Measurements from ENCODE around the gene STK32A. TPM values are rescaled to one million over a fixed set of nuclear protein-coding genes. Genes with fewer than 3 reads are reported as not detected.
A peak's percentile ranks its signal among the peaks of the same experiment; 100 is the strongest.

Gene STK32A
- total RNA-seq, 2 donors from 2014 or later: 9.8 to 21.8 TPM

DNA sequence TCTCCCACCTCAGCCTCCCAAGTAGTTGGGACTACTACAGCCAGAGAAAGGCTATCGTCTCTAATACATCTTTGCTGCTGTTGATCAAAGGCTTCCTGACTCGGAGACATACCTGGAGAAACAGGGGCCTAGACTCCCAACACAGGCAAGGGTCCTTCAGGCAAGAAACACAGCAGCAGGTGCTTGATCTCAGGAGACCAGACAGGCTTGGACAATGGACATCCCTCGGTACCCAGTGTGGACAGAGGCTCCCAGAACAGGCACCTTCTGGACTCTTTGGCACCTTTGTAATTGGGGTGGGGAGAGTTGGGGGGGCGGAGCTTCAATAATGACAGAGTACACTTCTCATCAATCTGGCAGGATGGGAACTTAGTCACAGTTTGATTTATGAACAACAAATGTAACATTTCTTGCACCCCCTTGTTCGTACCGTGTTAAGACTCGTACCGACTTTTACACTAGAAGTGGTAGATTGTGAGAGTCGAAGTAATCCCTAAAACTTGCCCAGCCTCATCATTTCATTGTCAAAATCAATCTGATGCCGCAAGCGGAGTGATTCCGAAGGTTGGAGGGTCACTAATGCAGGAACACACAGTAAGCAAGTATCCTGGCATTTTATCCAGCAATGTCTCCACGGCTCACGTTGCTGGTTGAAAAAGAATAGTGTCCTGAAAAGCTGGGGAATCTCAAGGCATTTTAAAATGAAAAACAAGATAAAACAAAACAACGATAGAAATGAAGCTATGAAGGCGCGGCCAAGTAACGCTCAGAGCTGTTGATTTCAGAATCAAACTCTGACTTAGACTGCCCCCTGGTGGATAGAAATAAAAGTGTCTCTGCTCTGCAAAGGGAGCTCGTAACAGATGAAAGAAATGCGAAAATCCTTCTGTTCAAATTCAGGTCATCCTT lies 46.4 kb upstream of the STK32A start:
- Histone ChIP-seq H3K9me3 (ENCODE audit: control insufficient read depth, low read length) (peaks cover 5% of the 10 kb centered on the region), H3K36me3 (ENCODE audit: control insufficient read depth, insufficient read depth, low read length) (no peaks in the 10 kb centered on the region), H3K27ac (ENCODE audit: low read depth, low read length) (no peak overlapping the region), H3K4me1 (ENCODE audit: control insufficient read depth, insufficient read depth, low read length) (peaks cover 7% of the 10 kb centered on the region), H3K27me3 (ENCODE audit: control insufficient read depth, insufficient read depth, low read length, poor library complexity, severe bottlenecking) (no peaks in the 10 kb centered on the region), H3K4me3 (ENCODE audit: low read length) (no peak overlapping the region), H3K9ac (ENCODE audit: extremely low read depth, low read length, poor library complexity, severe bottlenecking) (no peak overlapping the region)
- no peak overlapping the region for H3K4me3 Mint-ChIP-seq
- TF ChIP-seq, protein P1, sequence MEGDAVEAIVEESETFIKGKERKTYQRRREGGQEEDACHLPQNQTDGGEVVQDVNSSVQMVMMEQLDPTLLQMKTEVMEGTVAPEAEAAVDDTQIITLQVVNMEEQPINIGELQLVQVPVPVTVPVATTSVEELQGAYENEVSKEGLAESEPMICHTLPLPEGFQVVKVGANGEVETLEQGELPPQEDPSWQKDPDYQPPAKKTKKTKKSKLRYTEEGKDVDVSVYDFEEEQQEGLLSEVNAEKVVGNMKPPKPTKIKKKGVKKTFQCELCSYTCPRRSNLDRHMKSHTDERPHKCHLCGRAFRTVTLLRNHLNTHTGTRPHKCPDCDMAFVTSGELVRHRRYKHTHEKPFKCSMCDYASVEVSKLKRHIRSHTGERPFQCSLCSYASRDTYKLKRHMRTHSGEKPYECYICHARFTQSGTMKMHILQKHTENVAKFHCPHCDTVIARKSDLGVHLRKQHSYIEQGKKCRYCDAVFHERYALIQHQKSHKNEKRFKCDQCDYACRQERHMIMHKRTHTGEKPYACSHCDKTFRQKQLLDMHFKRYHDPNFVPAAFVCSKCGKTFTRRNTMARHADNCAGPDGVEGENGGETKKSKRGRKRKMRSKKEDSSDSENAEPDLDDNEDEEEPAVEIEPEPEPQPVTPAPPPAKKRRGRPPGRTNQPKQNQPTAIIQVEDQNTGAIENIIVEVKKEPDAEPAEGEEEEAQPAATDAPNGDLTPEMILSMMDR (conservative IDR thresholded peaks at IDR 0.05): peak; percentile 94
- peak; percentile 64 for DNase-seq
- H3K36me3 Mint-ChIP-seq (ENCODE audit: low read depth): peaks cover 5% of the 10 kb centered on the region
- H3K4me1 Mint-ChIP-seq: peaks cover 27% of the 10 kb centered on the region
- H3K27ac Mint-ChIP-seq: no peak overlapping the region
- no peaks in the 10 kb centered on the region for H3K27me3 Mint-ChIP-seq (ENCODE audit: insufficient read depth)
- WGBS, 2 experiments (ENCODE audit: insufficient coverage in 1 of 2, insufficient read length in 1 of 2): 61 to 63% methylated on average over 16 to 20 of the region's 20 CpGs
- H3K9me3 Mint-ChIP-seq: peaks cover 6% of the 10 kb centered on the region

DNA sequence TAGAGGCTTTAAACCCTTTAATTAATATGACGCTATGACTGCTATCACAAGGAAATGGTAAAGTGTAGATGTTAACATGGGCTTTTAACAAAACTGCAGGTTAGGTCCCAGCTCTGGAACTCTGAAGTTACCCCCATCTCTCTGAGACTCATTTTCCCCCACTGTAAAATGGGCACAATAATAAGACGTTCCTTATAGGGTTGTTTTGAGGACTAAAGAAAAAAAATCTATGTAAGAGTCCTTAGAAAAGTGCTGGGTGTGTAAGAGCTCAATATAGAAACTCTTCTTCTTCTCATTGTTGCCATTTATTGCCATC lies 45.8 kb upstream of the STK32A start:
- H3K27me3 Mint-ChIP-seq (ENCODE audit: insufficient read depth): no peaks in the 10 kb centered on the region
- TF ChIP-seq, protein P1 (conservative IDR thresholded peaks at IDR 0.05): no peak
- H3K4me3 Mint-ChIP-seq: no peak overlapping the region
- peaks cover 3% of the 10 kb centered on the region for H3K36me3 Mint-ChIP-seq (ENCODE audit: low read depth)
- Histone ChIP-seq H3K9ac (ENCODE audit: extremely low read depth, low read length, poor library complexity, severe bottlenecking) (no peak overlapping the region), H3K27me3 (ENCODE audit: control insufficient read depth, insufficient read depth, low read length, poor library complexity, severe bottlenecking) (no peaks in the 10 kb centered on the region), H3K36me3 (ENCODE audit: control insufficient read depth, insufficient read depth, low read length) (no peaks in the 10 kb centered on the region), H3K4me1 (ENCODE audit: control insufficient read depth, insufficient read depth, low read length) (peaks cover 7% of the 10 kb centered on the region), H3K4me3 (ENCODE audit: low read length) (no peak overlapping the region), H3K9me3 (ENCODE audit: control insufficient read depth, low read length) (peaks cover 5% of the 10 kb centered on the region), H3K27ac (ENCODE audit: low read depth, low read length) (no peak overlapping the region)
- peaks cover 5% of the 10 kb centered on the region for H3K9me3 Mint-ChIP-seq
- no peak overlapping the region for H3K27ac Mint-ChIP-seq
- no peak for DNase-seq
- WGBS, 2 experiments (ENCODE audit: insufficient coverage in 1 of 2, insufficient read length in 1 of 2): 10% methylated on average over 2 of the region's 2 CpGs; no CpG with 5 or more reads in 1 of the 2 experiments
- H3K4me1 Mint-ChIP-seq: peaks cover 28% of the 10 kb centered on the region

DNA sequence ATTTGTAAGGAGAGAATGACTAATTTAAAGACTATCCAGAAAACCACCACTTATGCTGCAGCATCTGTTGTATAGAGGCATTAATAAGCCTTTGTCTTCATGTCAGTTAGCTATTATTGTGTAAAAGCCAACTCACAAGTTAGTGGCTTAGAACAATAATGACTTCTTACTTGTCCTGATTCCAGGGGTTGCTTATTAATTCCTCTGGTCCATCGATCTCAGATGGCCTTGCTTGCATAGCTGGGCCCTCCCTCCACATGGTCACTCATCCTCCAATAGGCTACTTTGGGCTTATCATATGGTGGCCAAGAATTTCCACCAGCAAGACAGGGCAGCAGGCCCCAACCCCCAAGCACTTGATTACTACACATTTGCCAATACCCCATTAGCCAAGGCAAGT lies 44.5 kb upstream of the STK32A start:
- TF ChIP-seq, protein P1 (conservative IDR thresholded peaks at IDR 0.05): no peak
- Histone ChIP-seq H3K27me3 (ENCODE audit: control insufficient read depth, insufficient read depth, low read length, poor library complexity, severe bottlenecking) (no peaks in the 10 kb centered on the region), H3K9me3 (ENCODE audit: control insufficient read depth, low read length) (peaks cover 4% of the 10 kb centered on the region), H3K4me1 (ENCODE audit: control insufficient read depth, insufficient read depth, low read length) (peaks cover 7% of the 10 kb centered on the region), H3K4me3 (ENCODE audit: low read length) (no peak overlapping the region), H3K9ac (ENCODE audit: extremely low read depth, low read length, poor library complexity, severe bottlenecking) (no peak overlapping the region), H3K36me3 (ENCODE audit: control insufficient read depth, insufficient read depth, low read length) (no peaks in the 10 kb centered on the region), H3K27ac (ENCODE audit: low read depth, low read length) (no peak overlapping the region)
- H3K27me3 Mint-ChIP-seq (ENCODE audit: insufficient read depth): no peaks in the 10 kb centered on the region
- H3K4me1 Mint-ChIP-seq: peaks cover 28% of the 10 kb centered on the region
- DNase-seq: no peak
- peaks cover 2% of the 10 kb centered on the region for H3K9me3 Mint-ChIP-seq
- no peak overlapping the region for H3K4me3 Mint-ChIP-seq
- peaks cover under 1% of the 10 kb centered on the region for H3K36me3 Mint-ChIP-seq (ENCODE audit: low read depth)
- no peak overlapping the region for H3K27ac Mint-ChIP-seq
- WGBS, 2 experiments (ENCODE audit: insufficient coverage in 1 of 2, insufficient read length in 1 of 2): 89 to 92% methylated on average over 1 of the region's 1 CpG

Measured in endodermal cell (in vitro differentiated cells).